Right forelimb (tissue), 1 donor: Measurements from ENCODE around the gene ADAMTS15.

Experiments used
- DNase-seq: peaks from one replicate; pipeline ENCODE4 v3.0.0-alpha.2; 2018

The ADAMTS15 gene

GRCh38 chr11:130515829-130516553 lies 67.5 kb downstream of the ADAMTS15 start:
- DNase-seq: no peak

GRCh38 chr11:130516554-130517505 lies 68.4 kb downstream of the ADAMTS15 start:
- no peak for DNase-seq

DNA sequence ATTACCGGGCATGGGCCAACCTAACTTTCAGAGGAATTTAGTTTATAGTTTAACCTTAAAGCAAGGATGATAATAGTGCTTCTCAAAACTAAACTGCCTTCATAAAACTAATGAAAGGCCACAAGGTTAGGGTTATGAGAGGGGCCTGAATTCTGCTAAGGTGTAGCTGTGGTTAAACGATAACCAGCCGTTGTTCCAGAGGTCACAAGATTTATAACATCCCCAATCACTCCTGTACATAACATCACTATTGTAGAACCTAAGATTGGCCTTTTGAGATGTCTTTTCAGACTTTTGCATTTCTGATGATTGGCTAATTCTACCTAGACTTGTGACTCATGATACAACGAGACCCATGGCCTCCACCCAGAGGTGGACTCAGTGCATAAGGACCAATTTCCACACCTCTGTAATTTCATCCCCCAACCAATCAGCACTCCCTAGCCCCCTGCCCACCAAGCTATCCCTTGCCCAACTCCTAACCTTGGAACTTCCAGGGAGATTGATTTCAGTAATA lies 69.8 kb downstream of the ADAMTS15 start:
- no peak for DNase-seq

DNA sequence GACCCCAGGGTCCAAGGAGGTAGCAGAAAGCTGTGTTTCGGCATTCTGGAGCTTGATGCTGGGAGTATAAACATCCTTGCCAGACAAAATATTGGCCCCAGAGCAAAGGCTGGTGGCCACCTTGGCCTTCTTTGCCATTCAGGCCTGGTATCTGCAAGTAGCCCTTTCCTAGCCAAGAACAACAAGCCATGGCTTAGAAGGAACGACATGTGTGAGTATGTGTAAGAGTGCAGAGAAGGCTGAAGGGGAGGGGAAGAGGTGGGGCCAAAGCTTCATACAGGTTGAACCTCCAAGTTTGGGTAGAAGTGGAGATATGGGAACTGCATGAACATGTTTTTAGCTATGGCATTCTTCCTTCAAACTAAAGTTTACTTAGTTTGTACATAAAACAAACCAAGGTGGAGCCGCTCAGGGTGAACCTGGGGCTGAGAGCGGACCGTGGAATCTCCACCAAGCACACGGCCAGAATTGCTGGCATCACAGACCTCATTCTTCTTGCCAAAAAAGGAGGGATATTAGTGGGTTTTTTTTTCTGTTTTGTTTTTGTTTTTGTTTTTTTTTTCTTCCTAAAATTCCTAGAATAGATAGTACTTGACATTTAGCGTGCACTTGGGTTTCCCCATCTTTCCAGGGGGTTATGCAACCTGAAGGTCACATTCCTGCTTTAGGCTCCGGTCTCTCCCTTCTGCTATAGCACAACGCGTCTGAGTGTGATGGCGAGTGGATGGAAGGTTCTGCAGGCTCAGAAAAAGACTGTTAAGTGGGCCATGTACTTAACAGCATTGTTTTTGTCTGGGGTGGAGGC lies 70.9 kb downstream of the ADAMTS15 start:
- DNase-seq: no peak

DNA sequence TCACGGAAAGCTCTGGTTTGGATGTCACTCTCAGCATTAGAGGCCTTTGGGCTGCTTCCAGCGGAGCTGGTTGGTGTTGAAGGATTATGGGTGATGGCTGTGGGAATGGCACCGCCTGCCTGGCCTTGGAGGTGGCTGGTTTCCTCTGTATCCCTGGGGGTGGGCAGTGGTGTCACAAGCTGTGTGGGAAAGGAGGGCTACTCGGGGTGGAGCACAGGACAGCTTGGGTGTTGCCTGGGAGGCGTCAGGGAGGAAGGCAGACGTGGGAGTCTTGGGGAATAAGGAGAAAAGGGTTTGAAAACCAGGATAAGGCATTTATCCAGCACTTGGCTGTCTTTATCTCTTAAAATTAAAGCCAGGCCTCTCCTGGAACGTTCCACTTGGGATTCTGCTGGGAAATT lies 71.8 kb downstream of the ADAMTS15 start:
- no peak for DNase-seq

DNA sequence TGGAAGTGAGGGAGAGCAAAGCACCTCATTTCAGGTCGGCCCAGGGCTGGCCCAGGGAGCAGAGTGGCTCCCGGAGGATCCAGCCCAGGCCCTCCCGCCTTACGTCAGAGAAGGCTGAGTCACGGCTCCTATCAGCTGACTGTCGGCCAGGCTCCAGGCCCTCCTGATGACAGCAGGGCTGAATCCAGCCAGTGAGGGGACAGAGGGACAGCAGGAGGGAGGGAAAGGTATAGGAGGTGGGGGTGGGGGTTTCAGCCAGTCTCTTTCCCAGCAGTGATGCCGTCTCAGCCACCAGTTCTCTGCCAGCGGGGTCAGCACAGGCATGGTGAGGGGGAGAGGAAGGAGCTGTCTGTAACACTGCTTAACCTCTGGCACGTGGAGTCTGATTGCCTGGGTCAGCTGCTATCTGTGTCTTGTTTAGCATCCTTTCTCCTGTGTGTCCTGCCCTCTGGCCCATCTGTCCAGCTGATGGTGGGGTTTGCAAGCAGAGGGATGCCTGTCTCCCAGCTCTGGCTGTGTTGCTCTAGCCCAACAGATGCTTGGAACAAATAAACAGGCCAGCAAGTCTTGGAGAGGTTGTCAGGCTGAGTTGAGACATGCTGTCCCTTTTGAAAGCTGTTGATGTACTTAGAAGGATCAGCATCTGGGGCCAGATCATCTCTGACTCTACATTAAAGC lies 74.0 kb downstream of the ADAMTS15 start:
- DNase-seq: peak; percentile 71

DNA sequence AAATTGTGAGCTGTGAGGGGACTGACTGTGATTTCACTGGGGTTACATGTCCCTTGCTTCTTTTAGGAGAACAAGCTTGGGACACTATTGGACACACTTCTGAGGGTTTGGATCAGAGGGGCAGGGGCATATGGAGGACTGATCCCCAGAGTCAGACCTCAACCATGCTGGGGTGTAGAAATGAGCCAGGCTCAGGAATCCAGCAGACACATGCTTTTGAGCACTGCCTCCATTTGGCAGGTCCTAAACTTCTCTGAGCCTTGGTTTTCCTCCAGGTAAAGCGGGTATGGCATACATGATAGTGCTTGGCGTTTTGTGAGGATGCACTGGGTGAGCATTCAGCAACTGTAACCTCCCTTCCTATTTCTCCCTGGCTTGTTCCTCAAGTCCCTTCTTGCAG lies 74.7 kb downstream of the ADAMTS15 start:
- DNase-seq: no peak

GRCh38 chr11:130523609-130524008 lies 75.2 kb downstream of the ADAMTS15 start:
- no peak for DNase-seq

- no peak for DNase-seq
These were observed 75.8 kb downstream of the ADAMTS15 start for GRCh38 chr11:130524132-130524790.

- no peak for DNase-seq
These were observed 76.9 kb downstream of the ADAMTS15 start for GRCh38 chr11:130525307-130525706.
